AG04449 (cell line): ENCODE measurements around the gene MEIS2.

Experiments
- CTCF ChIA-PET: fragments of 350-600 bp; formaldehyde crosslinking; extraction: SDS; loops from one replicate; lab custom pipeline; 2021; ENCODE audit warnings: antibody characterized with exemption; lab: Yijun Ruan, JAX
- POLR2A ChIA-PET: fragments of 400-600, 350-600 bp; formaldehyde crosslinking; extraction: SDS; loops from one replicate; lab custom pipeline; 2020; ENCODE audit warnings: antibody characterized with exemption, inconsistent platforms; lab: Yijun Ruan, JAX
- DNase-seq: peaks from one replicate; pipeline ENCODE4 v3.0.0-alpha.2; 2010; ENCODE audit warnings: low read depth, low spot score
- H3K4me3 ChIP-seq: 2 replicates; pipeline ENCODE4 v1.5.1; 2011; ENCODE audit warnings: low read depth, mild to moderate bottlenecking, control low read depth, low read length
- CTCF ChIP-seq: IDR thresholded peaks from one replicate; pipeline ENCODE4 v1.5.1; 2011; ENCODE audit warnings: mild to moderate bottlenecking, moderate library complexity, low read length, control low read depth, inconsistent platforms; ENCODE audit not compliant: insufficient read depth; ENCODE audit errors: missing control alignments

Gene MEIS2

GRCh38 chr15:37080261-37080921 lies 20.0 kb downstream of the MEIS2 start:
- CTCF ChIA-PET = interaction anchor here (0.8 to 1.8 kb wide), 3 partner anchors 9 to 12 kb away, joined by 3 to 4 read pairs (median 4); no protein-coding TSS in a partner anchor

GRCh38 chr15:37079726-37080125 lies 20.6 kb downstream of the MEIS2 start:
- TF ChIP-seq CTCF = no peak
- DNase-seq = no peak
- ChIA-PET POLR2A (no interaction called here), CTCF (interaction anchor here (0.8 to 1.8 kb wide), 3 partner anchors 9 to 11 kb away, joined by 3 to 4 read pairs (median 4); no protein-coding TSS in a partner anchor)
- H3K4me3 ChIP-seq = no peak overlapping the region

More at GRCh38 chr15:37080261-37080921, 20.0 kb downstream of the MEIS2 start:
- no peak overlapping the region for H3K4me3 ChIP-seq
- no peak for DNase-seq
- TF ChIP-seq CTCF = no peak
- POLR2A ChIA-PET = no interaction called here

- TF ChIP-seq CTCF = no peak
- CTCF ChIA-PET = interaction anchor here (1.8 kb wide), 1 partner anchor 8 kb away, joined by 4 read pairs; no protein-coding TSS in a partner anchor
- POLR2A ChIA-PET = no interaction called here
- no peak for DNase-seq
- H3K4me3 ChIP-seq = no peak overlapping the region
Measured at GRCh38 chr15:37078566-37078965, 21.8 kb downstream of the MEIS2 start.

GRCh38 chr15:37077623-37078351 lies 22.6 kb downstream of the MEIS2 start:
- no peak for DNase-seq
- no peak overlapping the region for H3K4me3 ChIP-seq
- CTCF ChIA-PET = interaction anchor here (0.8 to 1.4 kb wide), 2 partner anchors 8 to 194 kb away, joined by 3 to 4 read pairs; no protein-coding TSS in a partner anchor
- POLR2A ChIA-PET = no interaction called here
- TF ChIP-seq CTCF = no peak

GRCh38 chr15:37076543-37076942 lies 23.8 kb downstream of the MEIS2 start:
- CTCF ChIA-PET = interaction anchor here (0.8 to 1.4 kb wide), 2 partner anchors 10 to 193 kb away, joined by 3 to 4 read pairs; no protein-coding TSS in a partner anchor
- DNase-seq = no peak
- TF ChIP-seq CTCF = no peak
- no peak overlapping the region for H3K4me3 ChIP-seq
- POLR2A ChIA-PET = no interaction called here

- POLR2A ChIA-PET = no interaction called here
- TF ChIP-seq CTCF = no peak
- H3K4me3 ChIP-seq = no peak overlapping the region
- DNase-seq = no peak
- CTCF ChIA-PET = no interaction called here
Measured at GRCh38 chr15:37075777-37076176, 24.6 kb downstream of the MEIS2 start.
